Measurements from ENCODE around the gene MLIP. TPM values are rescaled to one million over a fixed set of nuclear protein-coding genes. Genes with fewer than 3 reads are reported as not detected.

The MLIP gene
- total RNA-seq, 4 donors from 2014 or later, result 0.42 to 3.5 (median 1.2) TPM

DNA sequence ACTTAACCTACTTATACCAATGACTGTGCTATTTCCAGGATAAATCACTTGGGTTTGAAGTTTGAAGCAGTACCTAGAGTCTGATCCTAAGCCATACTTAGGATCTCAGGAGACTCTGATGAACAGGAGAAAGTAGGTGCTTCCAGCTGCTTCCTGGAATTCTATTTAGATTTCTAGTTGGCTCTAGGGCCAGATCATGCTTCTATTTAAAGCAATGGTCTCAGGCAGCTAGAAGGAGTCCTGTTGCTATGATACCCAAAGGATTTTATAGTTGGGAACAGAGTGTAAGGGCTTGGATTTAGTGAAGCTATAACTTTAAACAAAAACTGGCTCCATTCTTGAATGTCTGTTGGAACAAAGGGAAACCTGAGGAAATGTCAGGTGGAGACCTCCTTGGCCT, 144.6 kb downstream of the MLIP start:
- peak overlapping the region; percentile 47 to 68 (median 56) for H3K27ac ChIP-seq (replicated peaks in 1 of 4)
- H3K9me3 ChIP-seq, result no peaks in the 10 kb centered on the region

DNA sequence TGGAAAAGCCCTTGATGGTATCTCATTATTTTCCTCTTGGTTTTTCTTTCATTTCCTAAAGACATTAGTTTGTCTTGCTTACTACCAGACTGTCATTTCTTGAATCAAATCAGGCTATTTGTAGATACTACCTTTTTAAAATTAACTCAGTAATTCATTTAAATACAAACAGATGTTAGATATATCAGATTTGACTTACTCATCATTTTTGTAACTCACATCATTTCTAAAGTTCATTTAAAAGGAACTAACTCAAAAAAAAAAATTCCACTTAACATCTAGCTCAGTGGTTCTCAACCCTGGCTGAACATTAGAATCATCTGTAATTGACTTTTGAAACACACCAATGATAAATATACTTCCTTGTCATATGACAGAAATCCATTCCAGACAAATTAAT, 148.8 kb downstream of the MLIP start:
- no peaks in the 10 kb centered on the region for H3K27me3 ChIP-seq
- intact Hi-C loops (cut with DNase I), result no loop called here
- no peaks in the 10 kb centered on the region for H3K36me3 ChIP-seq
- H3K9me3 ChIP-seq, result no peaks in the 10 kb centered on the region
- no peak overlapping the region for H3K27ac ChIP-seq (replicated peaks in 1 of 4)
- no peak overlapping the region for H3K4me3 ChIP-seq
- no peak for TF ChIP-seq POLR2A (IDR thresholded peaks at IDR 0.05; ENCODE audit: low read depth)
- no peak for TF ChIP-seq EP300 (IDR thresholded peaks at IDR 0.05)
- TF ChIP-seq POLR2AphosphoS5 (IDR thresholded peaks at IDR 0.05), result no peak
- TF ChIP-seq, protein P1, sequence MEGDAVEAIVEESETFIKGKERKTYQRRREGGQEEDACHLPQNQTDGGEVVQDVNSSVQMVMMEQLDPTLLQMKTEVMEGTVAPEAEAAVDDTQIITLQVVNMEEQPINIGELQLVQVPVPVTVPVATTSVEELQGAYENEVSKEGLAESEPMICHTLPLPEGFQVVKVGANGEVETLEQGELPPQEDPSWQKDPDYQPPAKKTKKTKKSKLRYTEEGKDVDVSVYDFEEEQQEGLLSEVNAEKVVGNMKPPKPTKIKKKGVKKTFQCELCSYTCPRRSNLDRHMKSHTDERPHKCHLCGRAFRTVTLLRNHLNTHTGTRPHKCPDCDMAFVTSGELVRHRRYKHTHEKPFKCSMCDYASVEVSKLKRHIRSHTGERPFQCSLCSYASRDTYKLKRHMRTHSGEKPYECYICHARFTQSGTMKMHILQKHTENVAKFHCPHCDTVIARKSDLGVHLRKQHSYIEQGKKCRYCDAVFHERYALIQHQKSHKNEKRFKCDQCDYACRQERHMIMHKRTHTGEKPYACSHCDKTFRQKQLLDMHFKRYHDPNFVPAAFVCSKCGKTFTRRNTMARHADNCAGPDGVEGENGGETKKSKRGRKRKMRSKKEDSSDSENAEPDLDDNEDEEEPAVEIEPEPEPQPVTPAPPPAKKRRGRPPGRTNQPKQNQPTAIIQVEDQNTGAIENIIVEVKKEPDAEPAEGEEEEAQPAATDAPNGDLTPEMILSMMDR (IDR thresholded peaks at IDR 0.05), result no peak
- H3K4me1 ChIP-seq, result peaks cover 15 to 18% (median 17%) of the 10 kb centered on the region in 4 donors
- DNase-seq (ENCODE audit: extremely low spot score), result no peak

More for the DNA sequence above, 144.6 kb downstream of the MLIP start:
- Histone ChIP-seq H3K27me3 (no peaks in the 10 kb centered on the region), H3K4me1 (peaks cover 15 to 25% (median 17%) of the 10 kb centered on the region in 4 donors), H3K36me3 (no peaks in the 10 kb centered on the region), H3K4me3 (no peak overlapping the region)
- DNase-seq (ENCODE audit: extremely low spot score), result no peak
- intact Hi-C loops (cut with DNase I), result no loop called here
- TF ChIP-seq POLR2A (IDR thresholded peaks at IDR 0.05; ENCODE audit: low read depth) (no peak), POLR2AphosphoS5 (IDR thresholded peaks at IDR 0.05) (no peak), EP300 (IDR thresholded peaks at IDR 0.05) (no peak)
- TF ChIP-seq, protein P1 (IDR thresholded peaks at IDR 0.05), result no peak

DNA sequence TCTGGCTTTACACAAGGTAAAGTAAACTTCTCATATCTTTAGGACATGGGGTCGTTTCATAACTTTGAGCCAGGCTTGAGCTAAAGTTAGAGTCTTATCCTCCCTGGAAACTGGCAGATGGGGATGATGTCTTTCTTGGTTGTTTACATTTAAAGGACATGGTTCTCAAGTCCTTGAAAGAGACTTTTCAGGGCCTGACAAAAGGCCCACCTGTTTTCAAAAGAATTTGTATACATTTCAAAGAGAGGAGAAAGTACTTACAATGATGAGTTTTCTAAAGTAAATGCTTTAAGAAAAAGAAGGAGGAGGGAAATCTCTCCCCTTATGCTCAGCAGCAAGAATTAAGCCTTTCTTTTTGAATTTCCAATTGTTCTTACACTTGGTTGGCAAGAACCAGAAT, 151.3 kb downstream of the MLIP start:
- Histone ChIP-seq H3K9me3 (no peaks in the 10 kb centered on the region), H3K27ac (replicated peaks in 1 of 4) (no peak overlapping the region), H3K4me3 (no peak overlapping the region), H3K36me3 (no peaks in the 10 kb centered on the region), H3K27me3 (no peaks in the 10 kb centered on the region), H3K4me1 (peaks cover 0 to 3% (median 0%) of the 10 kb centered on the region in 4 donors)
- WGBS, result 12% methylated on average over 1 of the region's 1 CpG
- DNase-seq (ENCODE audit: extremely low spot score), result no peak
- TF ChIP-seq EP300 (IDR thresholded peaks at IDR 0.05) (no peak), POLR2A (IDR thresholded peaks at IDR 0.05; ENCODE audit: low read depth) (no peak), POLR2AphosphoS5 (IDR thresholded peaks at IDR 0.05) (no peak)
- TF ChIP-seq, protein P1 (IDR thresholded peaks at IDR 0.05), result no peak
- intact Hi-C loops (cut with DNase I), result no loop called here

DNA sequence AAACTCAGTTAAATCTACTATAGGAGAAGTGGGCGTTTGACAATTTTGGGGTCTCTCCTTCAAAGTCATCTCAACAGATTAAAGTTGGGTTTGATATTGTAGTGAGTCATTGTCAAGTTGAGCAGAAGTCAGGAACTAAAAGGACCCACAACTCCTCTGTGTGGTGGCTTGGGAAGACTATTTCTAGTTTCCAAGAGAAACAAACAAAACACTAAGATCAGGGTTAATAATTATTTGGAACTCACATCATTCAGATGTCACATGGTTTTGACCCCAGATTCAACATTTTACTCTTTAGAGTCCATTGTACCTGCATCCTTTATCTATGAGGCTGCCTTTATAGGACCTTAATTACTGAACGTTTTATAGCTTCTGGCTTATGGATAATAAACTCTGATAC, 151.7 kb downstream of the MLIP start:
- no peaks in the 10 kb centered on the region for H3K9me3 ChIP-seq
- H3K4me3 ChIP-seq, result no peak overlapping the region
- intact Hi-C loops (cut with DNase I), result no loop called here
- no peaks in the 10 kb centered on the region for H3K36me3 ChIP-seq
- H3K27me3 ChIP-seq, result no peaks in the 10 kb centered on the region
- no peak for TF ChIP-seq POLR2A (IDR thresholded peaks at IDR 0.05; ENCODE audit: low read depth)
- TF ChIP-seq, protein P1 (IDR thresholded peaks at IDR 0.05), result no peak
- peaks cover 0 to 3% (median 0%) of the 10 kb centered on the region in 4 donors for H3K4me1 ChIP-seq
- no peak for DNase-seq (ENCODE audit: extremely low spot score)
- H3K27ac ChIP-seq (replicated peaks in 1 of 4), result no peak overlapping the region
- WGBS, result 76% methylated on average over 2 of the region's 2 CpGs

DNA sequence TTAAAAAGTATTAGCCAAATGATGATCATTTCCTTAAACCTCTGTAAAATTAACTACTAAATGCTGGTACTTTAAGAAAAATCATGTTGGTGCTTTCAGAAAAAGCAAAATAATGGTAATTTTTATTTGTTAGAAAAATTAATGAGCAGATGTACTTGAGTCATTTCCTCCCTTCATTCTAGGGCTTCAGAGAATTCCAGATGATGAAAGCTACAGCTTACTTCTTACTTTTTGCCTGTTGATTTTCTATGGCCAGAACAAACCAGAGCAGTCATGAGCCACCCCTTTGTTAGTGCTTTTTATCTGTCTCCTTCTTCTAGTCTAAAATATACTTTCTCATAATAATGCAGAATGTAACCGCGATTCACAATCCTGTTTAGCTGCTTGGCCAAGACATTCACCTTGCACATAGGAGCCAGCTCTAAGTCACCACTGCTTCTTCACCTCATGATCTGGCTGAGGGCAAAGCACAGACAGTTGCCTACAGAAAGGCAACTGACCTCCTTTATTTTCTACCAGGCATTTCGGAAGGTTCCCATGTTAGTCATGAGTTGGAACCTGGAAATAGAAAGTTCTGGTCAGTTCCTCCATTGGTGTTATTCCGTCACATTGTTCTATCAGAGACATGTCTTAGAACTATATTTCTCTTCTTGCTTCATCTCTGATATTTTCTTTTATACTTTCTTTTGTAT, 153.5 kb downstream of the MLIP start:
- Histone ChIP-seq H3K4me1 (peaks cover 0 to 3% (median 0%) of the 10 kb centered on the region in 4 donors), H3K9me3 (no peaks in the 10 kb centered on the region), H3K4me3 (no peak overlapping the region), H3K27me3 (no peaks in the 10 kb centered on the region), H3K27ac (replicated peaks in 1 of 4) (no peak overlapping the region), H3K36me3 (no peaks in the 10 kb centered on the region)
- intact Hi-C loops (cut with DNase I), result loop anchor here (5.0 kb wide), 1 partner anchor 277 kb away; no protein-coding TSS in a partner anchor
- TF ChIP-seq POLR2AphosphoS5 (IDR thresholded peaks at IDR 0.05) (no peak), POLR2A (IDR thresholded peaks at IDR 0.05; ENCODE audit: low read depth) (no peak), EP300 (IDR thresholded peaks at IDR 0.05) (no peak)
- TF ChIP-seq, protein P1 (IDR thresholded peaks at IDR 0.05), result no peak
- 89% methylated on average over 4 of the region's 4 CpGs for WGBS
- no peak for DNase-seq (ENCODE audit: extremely low spot score)
